NT2/D1 (cell line): ENCODE data around the gene BTF3L4.

ENCODE experiments used
- DNase-seq: peaks from one replicate; pipeline ENCODE4 v3.0.0-alpha.2; 2011; ENCODE audit warnings: low read depth, low spot score
- H3K27me3 ChIP-seq: 2 replicates; pipeline ENCODE4 v1.6.0; 2011; ENCODE audit warnings: mild to moderate bottlenecking; ENCODE audit not compliant: insufficient read length, insufficient read depth
- H3K36me3 ChIP-seq: 2 replicates; pipeline ENCODE4 v1.6.1; 2011; ENCODE audit warnings: mild to moderate bottlenecking, low read length, mixed read lengths; ENCODE audit not compliant: insufficient read depth, insufficient read length
- H3K4me1 ChIP-seq: 2 replicates; pipeline ENCODE4 v1.5.1; 2011; ENCODE audit not compliant: insufficient read depth, insufficient read length
- H3K4me3 ChIP-seq: 2 replicates; pipeline ENCODE4 v1.5.1; 2011; ENCODE audit warnings: low read depth; ENCODE audit not compliant: insufficient read length
- H3K9ac ChIP-seq: 2 replicates; pipeline ENCODE4 v1.6.0; 2011; ENCODE audit warnings: low read depth; ENCODE audit not compliant: insufficient read length
- H3K9me3 ChIP-seq: 2 replicates; pipeline ENCODE4 v1.5.1; 2011; ENCODE audit warnings: mild to moderate bottlenecking, low read length; ENCODE audit not compliant: insufficient read depth
- YY1 ChIP-seq: IDR thresholded peaks from 2 replicates; pipeline ENCODE4 v1.6.1; 2011; ENCODE audit not compliant: insufficient read length, insufficient read depth
- ZNF274 ChIP-seq: IDR thresholded peaks from 2 replicates; pipeline ENCODE4 v1.6.1; 2011; ENCODE audit warnings: mild to moderate bottlenecking, low read depth, low read length

The BTF3L4 gene

GRCh38 chr1:52127181-52128180 is 71.4 kb downstream of the BTF3L4 start:
- no peaks in the 10 kb centered on the region for H3K4me1 ChIP-seq
- H3K27me3 ChIP-seq: no peaks in the 10 kb centered on the region
- no peaks in the 10 kb centered on the region for H3K36me3 ChIP-seq
- no peak for DNase-seq
- no peak overlapping the region for H3K4me3 ChIP-seq
- H3K9ac ChIP-seq: no peak overlapping the region
- H3K9me3 ChIP-seq: no peaks in the 10 kb centered on the region
- no peak for TF ChIP-seq ZNF274

DNA sequence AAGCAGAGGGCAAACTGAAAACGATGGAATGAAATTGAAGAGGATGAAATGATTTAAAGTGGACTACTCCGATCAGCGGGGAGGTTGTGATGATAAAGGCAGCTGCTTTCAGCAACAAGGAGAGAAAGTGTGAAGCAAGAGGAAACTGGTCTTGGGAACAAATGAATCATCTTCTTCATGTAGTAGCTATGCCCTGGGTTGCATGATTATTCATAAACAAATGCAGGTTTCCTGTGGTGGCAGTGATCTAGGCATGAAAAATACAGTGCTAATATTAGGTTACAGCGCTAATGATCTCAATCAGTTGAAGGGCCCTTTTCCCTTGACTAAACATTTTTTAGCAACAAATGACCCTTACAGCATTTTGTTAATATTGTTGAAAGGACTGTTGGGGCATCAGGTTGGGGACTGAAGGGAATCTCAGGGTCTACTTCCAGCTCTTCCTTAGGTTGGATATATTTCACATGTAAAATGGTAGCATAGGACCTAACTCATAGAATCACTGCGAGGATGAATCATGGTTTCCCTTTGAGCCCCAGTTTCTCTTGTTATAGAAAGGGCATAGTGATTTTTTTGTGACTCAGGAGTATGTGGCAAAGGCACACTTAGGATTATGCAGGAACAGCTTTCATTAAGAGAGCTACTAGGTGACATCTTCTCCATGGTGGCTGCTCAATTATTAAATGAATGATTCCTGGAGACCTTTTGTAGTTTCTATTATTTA is 83.9 kb downstream of the BTF3L4 start:
- no peak for DNase-seq
- Histone ChIP-seq H3K9me3 (no peaks in the 10 kb centered on the region), H3K9ac (no peak overlapping the region), H3K4me1 (no peaks in the 10 kb centered on the region), H3K4me3 (no peak overlapping the region), H3K36me3 (no peaks in the 10 kb centered on the region), H3K27me3 (peaks cover 45% of the 10 kb centered on the region)
- TF ChIP-seq YY1: no peak
